GM18507 (cell line): ENCODE measurements around the gene ARRDC3.
"Not testable (repeated sequence)": the region's sequence is repeated elsewhere in the genome, so short reads cannot be mapped to it uniquely, and the experiment has no call there.

Source experiments
- DNase-seq: peaks from one replicate; pipeline ENCODE4 v3.0.0; 2011; ENCODE audit warnings: low read depth; ENCODE audit not compliant: insufficient read length; ENCODE audit errors: extremely low spot score
- FAIRE-seq: peaks from 2 replicates; lab custom pipeline; 2011; peaks lifted over from hg19 to GRCh38; lab: Jason Lieb, UNC

The ARRDC3 gene

GRCh38 chr5:91365498-91365897, 17.6 kb downstream of the ARRDC3 start:
- FAIRE-seq (no peak), DNase-seq (no peak)

GRCh38 chr5:91362935-91363334, 20.2 kb downstream of the ARRDC3 start:
- no peak for FAIRE-seq
- DNase-seq: no peak

DNA sequence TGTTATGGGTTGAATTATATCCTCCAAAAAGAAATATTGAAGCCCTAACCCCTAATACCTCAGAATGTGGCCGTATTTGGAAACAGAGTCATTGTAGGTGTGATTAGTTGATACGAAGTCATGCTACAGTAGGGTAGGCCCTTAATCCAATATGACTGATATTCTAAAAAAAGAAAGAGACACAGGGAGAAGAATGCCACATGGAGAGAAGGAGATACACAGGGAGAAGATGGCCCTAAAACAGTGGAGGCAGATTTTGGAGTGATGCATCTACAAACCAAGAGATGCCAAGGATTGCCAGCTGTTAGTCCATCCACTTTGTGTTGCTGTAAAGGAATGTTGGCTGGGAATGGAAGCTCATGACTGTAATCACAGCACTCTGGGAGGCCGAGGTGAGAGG, 21.3 kb downstream of the ARRDC3 start:
- FAIRE-seq (no peak), DNase-seq (no peak)

- no peak for DNase-seq
- FAIRE-seq: peak; percentile 70
These were observed 21.9 kb downstream of the ARRDC3 start for GRCh38 chr5:91361055-91361701.

DNA sequence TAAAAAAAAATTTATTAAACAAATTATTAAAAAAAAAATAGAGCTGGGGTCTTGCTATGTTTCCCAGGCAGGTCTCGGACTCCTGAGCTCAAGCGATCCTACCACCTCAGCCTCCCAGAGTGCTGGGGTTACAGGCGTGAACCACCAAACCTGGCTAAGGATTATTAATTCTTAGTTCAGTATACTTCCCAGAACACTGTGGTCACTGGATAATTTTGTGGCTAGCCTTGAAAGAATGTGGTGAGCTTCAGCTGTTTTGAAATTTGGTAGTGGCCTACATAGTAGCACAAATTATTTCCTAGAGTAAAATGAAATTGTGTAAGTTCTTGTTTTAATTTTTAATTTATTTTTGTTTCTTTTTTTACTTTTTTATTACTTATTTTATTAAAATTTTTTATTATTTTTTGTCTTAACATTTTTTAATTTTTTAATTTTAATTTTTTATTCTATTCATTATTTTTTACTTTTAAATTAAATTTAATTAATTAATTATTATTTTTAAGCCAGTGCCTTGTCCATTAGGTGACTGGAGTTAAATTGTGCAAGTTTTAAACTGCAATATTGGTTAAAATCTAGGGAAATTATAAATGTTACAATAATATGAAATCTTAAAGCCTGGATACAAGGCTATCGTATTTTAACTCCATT, 23.0 kb downstream of the ARRDC3 start:
- FAIRE-seq (no peak), DNase-seq (no peak)

DNA sequence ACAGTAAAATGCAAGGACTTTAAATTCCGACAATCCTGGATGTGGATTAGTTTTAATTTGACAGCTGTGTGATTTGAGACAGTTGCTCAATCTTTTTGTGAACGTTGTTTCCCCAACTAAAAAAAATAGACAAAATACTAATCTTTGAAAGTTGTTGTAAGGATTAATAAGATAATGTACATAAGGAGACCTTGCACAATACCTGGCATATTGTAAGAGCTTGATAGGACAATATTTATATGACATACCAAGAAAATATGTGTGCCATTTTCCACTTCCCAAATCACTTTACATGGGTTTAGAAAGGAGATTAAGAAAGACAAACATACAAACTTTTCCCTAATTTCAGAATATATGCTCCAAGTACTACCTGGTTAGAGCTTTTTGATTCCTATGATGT, 25.3 kb downstream of the ARRDC3 start:
- FAIRE-seq (no peak), DNase-seq (no peak)

DNA sequence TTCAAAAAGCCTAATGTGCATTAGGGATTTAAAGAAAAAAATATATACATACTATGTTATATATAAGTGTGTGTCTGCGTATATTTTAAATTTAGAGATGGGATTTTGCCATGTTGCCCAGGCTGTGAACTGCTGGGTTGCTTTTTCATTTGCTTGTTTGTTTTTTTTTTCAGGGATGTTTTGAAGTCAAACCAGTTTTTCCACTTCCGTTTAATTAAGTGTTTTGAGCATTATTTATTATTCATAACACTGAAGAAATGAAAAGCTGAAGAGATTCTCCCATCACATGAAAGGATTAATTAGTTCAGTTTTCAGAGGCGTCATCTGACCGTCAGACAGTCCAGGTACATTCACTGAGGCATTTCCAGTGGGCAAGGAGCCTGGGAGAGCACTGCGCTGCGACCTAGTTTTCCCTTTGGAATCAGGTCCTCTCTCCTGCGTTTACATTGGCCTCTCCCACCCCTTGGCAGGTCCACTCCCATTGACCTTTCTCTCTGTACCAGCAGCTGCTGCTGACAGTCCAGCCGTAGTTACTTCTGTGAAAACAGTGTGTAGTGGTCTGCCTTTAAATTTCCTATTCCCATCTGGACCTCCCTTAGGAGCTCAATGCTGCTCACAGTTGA, 26.0 kb downstream of the ARRDC3 start:
- no peak for FAIRE-seq
- DNase-seq: no peak

DNA sequence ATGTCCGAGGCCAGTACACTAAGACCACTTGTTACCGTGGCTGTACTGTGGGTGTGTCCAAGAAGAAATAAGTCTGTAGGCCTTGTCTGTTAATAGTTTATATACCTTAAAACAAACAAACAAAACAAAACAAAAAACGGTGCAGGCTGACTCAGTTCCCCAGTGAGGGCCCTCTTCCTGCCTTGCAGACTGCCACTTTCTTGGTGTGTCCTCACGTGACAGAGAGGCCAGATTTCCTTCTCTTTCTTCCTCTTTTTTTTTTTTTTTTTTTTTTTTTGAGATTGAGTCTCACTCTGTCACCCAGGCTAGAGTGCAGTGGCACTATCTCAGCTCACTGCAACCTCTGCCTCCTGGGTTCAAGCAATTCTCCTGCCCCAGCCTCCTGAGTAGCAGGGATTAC, 28.2 kb downstream of the ARRDC3 start:
- DNase-seq, FAIRE-seq: not testable (repeated sequence)

DNA sequence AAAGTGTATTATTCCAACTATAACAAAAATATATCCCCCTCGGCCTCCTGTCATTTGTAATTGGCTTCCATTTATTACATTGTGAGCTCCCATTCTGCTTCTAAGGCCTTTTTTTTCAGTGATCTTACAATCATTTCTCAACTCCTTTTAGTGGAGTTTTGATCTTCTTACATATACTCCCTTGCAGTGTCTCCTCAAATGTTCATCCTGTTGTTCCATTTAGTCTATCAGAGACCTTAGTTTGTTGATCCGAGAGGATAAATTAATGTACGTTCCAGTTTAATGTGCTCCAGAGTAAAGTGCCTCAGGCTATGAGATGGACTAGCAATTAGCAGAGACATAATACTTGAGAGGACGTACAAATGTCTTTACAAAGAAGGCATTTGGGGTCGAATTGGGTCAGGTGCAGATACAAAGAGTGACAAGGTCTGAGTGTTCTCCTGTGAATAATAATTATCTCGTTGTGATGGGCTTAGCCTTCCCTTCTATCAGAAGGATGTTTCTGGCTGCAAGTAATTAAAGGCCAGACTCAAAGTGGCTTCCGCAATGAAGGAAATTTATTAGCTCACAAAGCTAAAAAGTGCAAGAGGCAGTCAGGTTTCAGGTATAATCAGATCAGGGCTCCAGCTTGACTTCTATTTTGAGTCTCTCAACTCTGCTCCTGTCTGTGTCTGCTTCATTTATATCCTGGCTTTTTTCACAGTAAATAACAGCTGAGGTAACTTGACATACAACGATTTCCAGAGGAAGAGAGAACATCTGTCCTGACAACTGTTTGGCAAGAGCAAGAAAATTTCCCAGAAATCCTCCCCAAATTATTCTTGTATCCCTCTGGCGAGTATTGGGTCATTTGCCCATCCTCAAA, 30.1 kb downstream of the ARRDC3 start:
- no peak for FAIRE-seq
- DNase-seq: no peak

- FAIRE-seq (no peak), DNase-seq (no peak)
These were observed 37.7 kb downstream of the ARRDC3 start for GRCh38 chr5:91345461-91345860.

DNA sequence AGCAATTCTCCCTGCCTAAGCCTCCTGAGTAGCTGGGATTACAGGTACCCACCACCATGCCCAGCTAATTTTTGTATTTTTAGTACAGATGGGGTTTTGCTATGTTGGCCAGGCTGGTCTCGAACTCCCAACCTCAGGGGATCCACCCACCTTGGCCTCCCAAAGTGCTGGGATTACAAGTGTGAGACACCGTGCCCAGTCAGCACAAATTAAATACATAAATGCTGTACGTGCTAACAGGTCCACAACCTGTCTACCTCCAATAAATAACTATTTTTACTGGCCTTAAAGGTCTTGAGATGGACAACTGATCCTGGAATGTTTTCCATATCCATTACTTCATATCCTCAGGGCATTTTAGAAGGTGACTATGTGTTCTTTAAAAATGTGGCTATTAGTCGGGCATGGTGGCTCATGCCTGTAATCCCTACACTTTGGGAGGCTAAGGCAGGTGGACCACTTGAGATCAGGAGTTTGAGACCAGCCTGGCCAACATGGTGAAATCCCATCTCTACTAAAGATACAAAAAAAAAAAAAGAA, 38.4 kb downstream of the ARRDC3 start:
- not testable (repeated sequence) for DNase-seq, FAIRE-seq

DNA sequence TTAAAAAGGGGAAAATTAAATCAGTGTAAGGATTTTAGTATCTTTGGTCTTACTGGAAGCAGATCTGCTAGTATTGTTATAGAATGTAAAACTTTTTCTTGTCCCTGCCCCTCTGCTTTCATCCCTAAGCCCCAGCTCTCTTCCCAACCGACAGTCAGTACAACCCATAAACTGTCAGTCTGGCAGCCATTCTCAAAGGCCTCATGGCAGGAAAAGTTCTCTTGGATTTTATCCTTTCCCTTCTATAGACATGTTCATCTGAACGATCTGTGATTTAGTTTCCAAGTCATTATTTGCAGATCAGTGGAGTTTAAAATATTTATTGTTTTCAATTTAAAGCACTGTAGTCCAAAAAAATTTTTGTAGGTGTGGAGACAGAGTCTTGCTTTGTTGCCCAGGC, 39.2 kb downstream of the ARRDC3 start:
- FAIRE-seq: no peak

GRCh38 chr5:91342931-91343330, 40.2 kb downstream of the ARRDC3 start:
- not testable (repeated sequence) for FAIRE-seq, DNase-seq

More for the DNA sequence above, 39.2 kb downstream of the ARRDC3 start:
- no peak for DNase-seq

DNA sequence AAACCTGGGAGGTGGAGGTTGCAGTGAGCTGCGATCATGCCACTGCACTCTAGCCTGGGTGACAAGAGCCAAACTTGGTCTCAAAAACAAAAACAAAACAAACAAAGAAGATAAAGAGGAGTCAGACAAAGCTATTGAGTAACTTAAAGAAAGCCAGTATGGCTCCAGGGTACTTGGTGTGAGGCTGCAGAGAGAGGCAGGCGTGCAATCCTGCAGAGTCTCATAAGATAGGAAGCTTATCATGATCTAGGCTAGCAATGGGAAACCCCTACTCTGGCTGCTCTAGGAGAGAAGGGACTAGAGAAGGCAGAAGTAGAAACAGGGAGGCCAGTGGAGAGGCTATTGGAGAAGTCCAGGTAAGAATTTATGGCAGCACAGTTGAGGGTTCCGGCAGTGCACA, 42.0 kb downstream of the ARRDC3 start:
- DNase-seq: no peak
- FAIRE-seq: no peak

DNA sequence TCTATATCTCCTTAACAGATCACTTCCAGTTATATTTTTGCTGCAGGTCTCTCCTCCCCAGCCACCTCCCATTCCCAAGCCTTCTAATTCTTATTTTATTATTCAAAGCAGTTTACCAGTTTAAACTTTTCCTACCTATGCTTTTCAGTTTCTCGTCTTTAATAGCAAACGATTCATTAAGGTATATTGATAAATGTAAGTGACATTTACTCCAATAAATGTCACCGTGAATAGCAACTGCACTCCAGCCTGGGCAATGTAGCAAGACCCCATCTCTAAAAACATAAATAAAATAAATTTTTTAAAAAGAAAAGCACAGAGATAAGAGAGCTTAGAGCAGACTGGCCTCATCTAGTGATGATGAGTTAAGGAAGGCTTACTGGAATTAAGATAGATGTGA, 42.6 kb downstream of the ARRDC3 start:
- no peak for DNase-seq
- no peak for FAIRE-seq

- FAIRE-seq (no peak), DNase-seq (no peak)
These were observed 43.9 kb downstream of the ARRDC3 start for GRCh38 chr5:91339063-91339705.

DNA sequence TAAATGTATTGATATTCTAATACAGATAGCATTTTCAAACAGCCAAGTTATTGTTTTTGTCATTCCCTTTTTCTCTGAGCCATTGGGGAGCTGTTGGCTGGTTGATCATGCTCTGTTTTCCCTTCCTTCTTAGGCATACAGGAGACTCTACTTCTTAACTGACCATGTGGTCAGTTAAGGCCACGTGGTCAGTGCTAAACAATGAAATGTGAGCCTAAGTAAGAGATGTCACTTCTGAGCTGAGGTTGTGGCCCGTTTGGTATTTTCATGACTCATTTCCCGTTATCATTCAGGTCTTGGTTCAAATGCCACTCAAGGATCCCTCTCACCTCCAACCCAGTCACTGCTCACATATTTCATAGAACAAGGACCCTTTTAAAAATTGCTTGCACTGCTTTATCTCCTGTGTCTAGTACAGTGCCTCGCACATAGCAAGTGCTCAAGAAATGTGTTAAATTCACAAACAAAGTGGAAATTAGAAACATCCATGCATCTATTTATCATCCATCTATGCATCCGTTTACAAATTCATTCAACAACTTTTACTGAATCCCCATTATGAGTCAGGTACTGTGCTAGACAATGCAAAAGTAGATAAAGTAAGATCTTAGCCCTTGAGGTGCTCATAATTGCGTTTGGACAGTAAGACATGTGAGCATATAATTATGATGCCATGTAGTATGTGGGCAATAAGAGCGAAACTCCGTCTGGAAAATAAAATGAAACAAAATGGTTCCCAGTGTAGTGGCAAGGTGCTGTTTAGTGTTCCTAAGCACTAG, 50.7 kb downstream of the ARRDC3 start:
- DNase-seq: no peak
- no peak for FAIRE-seq

DNA sequence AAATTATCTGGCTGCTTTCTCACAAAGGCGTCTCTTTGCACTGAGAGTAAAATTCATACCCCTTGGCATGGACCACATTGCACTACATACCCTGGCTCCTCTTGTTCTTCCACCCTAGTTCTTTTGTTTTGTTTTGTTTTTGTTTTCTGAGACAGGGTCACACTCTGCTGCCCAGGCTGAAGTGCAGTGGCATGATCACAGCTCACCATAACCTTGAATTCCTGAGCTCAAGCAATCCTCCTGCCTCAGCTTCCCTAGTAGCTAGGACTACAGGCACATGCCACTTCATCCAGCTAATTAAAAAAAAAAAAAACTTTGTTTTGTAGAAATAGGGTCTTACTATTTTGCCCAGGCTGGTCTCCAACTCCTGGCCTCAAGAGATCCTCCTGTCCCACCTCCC, 51.4 kb downstream of the ARRDC3 start:
- DNase-seq (no peak), FAIRE-seq (no peak)

- no peak for DNase-seq
These were observed 53.8 kb downstream of the ARRDC3 start for GRCh38 chr5:91329283-91329682.

More at GRCh38 chr5:91329283-91329682, 53.8 kb downstream of the ARRDC3 start:
- FAIRE-seq: no peak
